OCI-M2 (cell line): Measurements from ENCODE around the gene TMEM184C.

Experiments used
- DNase-seq: peaks from one replicate; lab custom pipeline; 2025; ENCODE audit not compliant: unreplicated experiment; lab: John Stamatoyannopoulos, UW

Gene TMEM184C

DNA sequence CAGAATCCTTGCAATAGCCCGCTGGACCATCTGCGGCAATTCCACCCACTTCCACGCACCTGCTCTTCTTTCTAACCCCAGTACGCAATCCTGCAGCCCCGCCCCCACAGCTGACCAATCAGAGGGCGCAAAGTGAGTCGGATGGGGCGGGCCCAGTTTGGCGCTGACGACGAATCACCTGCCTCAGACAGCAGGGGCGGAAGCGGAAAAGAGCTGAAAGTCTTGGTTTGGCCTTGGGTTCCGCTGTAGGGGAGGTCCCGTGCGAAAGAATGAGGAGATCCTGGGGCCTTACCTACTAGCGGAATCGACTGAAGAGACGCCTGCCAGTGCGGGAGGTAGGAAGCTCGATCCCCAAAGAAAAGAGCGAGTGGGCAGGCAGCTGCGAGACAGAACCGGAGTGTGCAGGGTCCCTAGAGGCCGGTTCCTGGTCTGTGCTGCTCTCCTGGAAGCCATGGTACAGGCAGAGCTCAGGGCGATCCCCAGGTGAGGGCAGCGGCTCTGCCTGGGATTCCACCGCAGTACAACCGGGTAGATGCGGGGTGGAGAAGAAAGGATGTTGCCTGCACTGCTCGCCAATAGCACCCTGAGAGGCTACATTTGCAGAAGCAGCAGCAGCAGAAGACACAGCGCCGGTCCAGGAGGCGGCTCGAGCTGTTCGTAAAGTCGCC is at the start of gene TMEM184C:
Gene TMEM184C (plus strand): TSS at position 225 of the 668 bp plus-strand sequence. CDS start 560 bp downstream, outside the sequence.
- peak; percentile 39 for DNase-seq

DNA sequence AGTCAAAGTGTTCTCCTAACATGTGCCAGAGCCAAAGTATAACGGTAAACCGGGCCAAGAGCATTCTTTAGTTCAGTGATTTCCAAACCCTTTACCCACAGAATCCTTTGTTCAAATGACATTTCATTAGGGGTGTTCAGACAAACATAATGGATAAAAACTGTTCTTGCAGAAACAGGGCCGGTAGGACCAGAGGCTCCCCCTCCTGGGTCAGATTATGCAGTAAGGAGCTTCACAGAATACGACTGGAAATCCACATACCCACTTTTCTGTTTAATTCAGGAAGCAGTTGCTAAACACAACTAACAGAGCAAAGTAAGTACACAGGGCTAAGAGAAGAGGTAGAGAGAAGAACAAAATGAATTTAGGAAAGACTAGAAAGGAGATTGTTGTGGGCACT is 46.6 kb upstream of the TMEM184C start:
- no peak for DNase-seq

DNA sequence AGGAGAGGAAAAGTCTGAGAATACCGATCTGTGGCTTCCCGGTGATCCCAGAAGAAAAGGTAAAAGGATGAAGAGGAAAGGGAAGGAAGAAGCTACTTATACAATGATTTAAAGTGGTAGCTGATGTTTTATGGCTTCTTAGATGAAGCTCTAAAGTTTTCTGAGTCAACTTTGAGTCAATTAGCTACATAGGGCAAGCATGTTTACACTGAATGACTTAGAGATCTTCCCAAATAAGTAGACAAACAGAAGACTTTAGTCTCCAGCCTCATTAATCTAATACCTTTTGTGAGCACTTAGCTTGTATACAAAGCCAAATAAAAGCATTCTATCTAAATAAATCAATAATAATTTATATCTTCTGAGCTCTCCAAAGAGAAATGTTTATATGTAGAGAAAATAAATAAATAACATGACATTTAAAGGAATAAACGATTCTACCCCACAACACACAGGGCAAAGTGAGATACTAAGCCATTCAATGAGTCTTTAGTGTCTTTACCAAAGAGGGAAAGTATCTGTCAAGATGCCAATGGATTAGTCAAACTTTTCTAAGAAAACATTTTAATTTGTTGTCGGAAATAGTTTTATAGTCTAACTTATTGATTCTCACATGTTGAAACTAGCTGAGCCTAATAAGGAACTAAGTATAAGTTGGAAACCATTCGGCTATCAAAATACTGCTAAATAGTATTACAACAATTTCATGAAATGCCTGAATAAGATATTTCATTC is 46.0 kb upstream of the TMEM184C start:
- DNase-seq = no peak

DNA sequence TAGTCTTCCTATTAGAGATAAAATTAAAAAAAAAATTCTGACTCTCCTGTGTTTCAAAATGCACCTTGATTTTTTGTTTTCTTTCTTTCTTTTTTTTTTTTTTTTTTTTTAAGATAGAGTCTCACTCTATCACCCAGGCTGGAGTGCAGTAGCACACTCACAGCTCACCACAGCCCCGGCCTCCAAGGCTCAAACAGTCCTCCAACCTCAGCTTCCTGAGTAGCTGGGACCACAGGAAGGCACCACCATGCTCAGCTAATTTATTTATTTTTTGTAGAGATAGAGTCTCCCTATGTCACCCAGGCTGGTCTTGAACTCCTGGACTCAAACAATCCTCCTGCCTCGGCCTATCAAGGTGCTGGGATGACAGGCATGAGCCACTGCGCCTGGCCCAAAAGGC is 41.1 kb upstream of the TMEM184C start:
- DNase-seq = no peak

DNA sequence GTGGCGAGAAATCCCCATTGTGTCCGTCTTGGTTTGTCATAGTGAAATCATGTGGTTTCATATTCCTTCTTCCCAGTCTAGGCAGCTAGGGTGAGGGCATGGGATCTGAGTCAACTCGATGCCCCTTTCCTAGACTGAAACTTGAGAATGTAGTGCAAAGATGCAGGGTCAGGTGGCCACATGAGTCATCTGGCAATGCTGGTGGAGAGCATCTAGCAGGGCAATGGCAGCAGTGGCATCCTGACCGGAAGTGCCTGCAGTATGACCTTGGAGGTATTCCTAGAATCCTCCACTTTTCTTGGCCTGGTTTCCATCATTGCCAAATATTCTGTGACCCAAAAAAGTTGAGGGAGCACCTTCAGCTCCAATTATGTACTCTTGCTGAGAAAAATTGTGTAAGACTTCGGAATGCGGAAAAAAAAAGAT is 39.1 kb upstream of the TMEM184C start:
- no peak for DNase-seq

DNA sequence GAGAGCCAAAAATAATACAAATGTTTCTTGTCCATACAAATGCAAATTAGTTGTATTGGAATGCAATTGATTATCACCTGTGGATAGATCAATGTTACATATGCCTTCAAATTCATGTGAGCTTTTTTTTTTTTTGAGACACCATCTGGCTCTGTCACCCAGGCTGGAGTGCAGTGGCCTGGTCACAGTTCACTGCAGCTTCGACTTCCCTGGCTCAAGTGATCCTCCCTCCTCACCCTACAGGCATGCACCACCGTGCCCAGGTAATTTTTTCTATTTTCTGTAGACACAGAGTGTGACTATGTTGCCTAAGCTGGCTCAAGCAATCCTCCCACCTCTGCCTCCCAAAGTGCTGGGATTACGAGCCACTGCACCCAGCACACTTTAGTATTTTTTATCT is 38.6 kb upstream of the TMEM184C start:
- DNase-seq = no peak

DNA sequence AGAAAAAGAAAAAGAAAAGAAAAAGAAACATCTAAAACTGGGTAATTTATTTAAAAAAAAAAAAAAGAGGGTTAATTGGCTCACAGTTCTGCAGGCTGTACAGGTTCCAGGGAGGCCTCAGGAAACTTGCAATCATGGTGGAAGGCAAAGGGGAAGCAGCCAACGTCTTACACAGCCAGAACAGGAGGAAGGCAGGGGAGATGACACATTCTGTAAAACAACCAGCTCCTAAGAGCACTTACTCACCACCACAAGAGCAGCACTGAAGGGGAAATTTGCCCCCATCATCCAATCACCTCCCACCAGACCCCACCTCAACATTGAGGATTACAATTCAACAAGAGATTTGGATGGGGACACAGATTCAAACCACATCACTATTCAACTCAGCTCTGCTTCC is 36.8 kb upstream of the TMEM184C start:
- DNase-seq = no peak

DNA sequence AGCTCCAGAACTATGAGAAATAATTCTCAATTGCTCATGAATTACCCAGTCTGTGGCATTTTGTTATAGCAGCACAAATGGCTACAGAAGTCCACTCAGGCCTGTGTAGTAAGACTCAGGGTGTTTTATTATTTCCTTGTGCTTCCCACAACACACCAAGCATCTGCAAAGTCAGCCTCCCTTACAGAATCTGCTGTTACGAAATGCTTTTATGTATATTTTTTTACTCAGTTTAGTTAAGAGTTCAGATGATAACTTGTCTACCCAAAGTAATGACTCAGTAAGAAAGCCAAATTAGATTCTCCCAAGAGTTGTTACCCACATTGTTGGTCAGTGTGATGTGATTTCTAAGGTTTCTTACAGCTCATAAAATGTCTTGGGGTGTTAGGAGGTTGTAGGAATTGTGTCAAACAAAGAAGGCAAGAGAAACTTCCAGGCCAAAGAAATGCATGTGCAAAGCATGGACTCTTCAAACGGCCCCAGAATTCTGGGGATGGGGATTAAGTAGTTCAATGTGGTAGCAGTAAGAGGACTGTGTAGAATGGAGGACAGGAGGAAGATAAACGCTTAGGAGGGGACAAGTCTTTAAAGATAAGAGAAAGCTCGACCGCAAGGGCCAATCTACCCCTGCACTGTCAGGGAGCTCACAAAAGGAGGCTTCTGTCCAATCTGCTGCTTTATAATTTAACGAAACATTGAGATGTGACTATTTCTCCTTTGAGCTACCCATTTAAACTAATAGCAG is 35.4 kb upstream of the TMEM184C start:
- no peak for DNase-seq

DNA sequence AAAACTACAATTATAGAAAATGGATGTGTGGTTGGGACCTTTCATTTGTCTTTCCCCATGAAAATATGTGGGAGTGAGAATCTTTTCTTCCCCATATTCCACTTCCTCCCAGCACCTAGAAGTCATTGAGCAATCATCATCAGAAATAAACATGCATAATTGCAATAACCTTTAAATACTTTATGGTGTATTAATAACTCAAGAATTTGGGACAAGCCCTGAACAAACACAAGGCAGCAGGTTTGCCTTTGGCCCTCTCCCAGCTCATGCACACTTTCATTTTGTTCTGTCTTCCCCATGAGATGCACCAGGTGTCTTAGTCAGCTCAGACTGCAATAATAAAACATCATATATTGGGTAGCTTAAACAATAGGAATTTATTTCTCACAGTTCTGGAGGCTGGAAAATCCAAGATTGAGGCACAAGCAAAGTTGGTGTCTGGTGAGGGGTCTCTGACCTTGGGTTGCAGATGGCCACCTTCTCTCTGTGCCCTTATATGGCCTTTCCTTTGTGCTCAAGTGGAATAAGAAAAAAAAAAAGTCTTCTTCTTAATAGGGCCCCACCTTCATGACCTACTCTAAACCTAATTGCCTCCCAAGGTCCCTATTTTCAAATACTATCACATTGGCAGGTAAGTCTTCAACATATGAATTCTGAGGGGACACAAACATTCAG is 34.7 kb upstream of the TMEM184C start:
- no peak for DNase-seq

DNA sequence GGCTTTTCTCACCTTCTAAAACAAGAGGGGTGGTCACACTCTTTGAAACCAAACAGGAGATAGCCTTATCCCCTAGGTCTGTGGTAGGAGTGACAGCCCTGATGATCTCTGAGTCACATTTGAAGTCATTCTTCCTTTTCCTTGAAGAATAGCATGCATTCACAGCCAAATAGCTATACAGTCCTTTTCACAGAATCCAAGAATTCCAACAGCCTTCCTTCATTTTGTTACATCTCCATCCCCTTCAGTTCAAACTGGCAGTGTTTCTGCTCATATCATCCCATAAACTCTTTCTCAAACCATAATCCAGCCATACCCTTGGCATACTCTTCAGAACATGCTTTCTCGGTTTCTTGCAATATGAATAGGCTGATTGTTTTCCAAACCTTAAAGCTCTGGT is 33.3 kb upstream of the TMEM184C start:
- DNase-seq = no peak

DNA sequence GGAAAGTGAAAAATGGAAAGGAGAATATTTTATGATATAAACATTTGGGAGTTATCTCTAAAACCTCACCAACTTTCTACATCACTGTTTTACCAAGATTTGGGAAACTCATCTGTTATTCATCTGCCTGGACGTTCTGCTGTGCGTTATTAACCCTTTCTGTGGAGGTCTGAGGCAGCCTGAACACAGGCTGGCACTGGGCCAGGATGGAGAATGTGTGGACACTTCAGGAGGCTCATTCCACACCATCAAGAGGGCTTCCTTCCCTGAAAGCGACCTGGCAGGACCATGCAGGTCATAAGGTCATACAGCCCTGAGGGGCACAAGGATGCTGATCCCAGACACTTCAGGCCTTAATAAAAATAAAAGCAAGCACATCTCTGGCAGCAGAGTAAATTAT is 31.2 kb upstream of the TMEM184C start:
- DNase-seq = no peak

DNA sequence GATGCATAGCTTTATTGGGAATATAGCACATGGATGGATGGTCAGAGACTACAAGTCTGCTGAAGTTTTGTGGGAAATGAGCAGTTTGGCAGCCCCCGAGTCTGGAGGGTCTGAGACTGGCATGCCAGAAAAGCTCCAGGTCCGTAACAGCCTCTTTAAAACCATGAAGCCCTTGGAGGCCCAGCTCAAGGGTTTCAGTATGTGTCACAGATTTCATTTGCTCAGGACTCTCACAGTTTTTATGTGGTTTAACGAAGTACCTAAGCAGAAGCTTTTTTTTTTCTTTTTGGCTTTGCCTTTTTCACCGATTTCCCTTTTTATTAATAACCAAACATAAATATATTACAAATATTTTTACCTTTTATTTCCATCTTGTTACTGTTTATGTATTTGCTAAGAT is 30.6 kb upstream of the TMEM184C start:
- DNase-seq = no peak

DNA sequence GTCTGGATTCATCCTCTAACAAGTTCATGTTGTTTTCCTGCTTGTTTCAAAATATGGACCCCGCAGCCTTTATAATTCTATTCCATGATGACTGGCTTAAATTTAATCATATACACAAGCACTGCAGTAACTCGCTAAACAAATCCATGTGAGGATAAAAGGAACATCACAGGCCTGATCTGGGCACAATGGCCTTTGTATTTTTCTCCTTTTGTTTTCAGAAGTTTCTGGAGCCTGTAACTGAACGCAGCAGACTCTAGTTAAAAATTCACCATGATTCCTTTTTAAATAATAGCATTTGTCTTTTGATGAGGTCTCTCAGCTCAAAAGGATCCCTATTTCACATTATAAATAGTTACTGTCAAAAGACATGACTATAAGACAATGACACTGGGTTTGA is 30.2 kb upstream of the TMEM184C start:
- DNase-seq = no peak

DNA sequence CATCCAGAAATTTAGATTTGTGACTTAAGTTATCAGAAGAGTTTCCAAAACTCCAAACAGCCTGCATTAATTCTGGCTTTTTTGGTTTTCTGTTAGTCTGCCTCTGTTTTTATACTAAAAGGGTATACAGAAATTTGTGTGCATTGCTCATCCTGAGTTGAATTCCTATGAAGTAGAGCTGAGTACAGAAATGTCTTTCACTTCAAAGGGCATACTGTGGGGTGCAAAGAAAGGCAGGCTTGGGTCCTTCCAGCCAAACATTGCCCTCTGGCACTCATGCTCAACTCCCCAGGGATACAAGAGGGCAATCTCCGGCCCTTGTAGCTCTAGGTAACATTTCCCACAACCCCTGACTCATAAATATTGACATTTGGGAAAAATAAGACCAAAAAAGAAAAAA is 27.6 kb upstream of the TMEM184C start:
- no peak for DNase-seq

DNA sequence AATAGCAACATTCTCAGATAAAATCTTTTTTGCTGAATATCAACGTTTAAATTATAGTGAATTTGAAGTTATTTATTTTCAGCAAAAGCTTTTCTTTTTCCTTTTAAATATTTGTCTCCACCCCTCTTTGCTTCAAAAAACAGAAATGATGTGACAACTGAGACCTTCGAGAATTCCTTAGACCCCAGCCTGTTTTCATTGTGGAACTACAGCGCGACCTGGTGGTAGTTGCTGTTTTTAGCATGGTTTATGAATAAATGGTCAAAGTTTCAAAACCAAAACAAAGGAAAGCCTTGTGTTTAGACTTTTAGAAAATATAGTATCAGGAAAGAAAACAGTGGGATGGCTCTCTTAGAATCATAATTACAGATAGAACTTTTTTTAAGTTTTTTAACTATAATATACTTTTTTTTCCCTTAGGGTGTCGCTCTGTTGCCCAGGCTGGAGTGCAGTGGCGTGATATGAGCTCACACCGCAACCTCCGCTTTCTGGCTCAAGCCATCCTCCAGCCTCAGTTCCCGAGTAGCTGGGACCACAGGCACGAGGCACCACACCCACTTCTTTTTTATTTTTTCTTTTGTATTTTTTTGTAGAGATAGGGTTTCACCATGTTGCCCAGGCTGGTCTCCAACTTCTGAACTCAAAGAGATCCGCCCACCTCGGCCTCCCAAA is 26.8 kb upstream of the TMEM184C start:
- DNase-seq = peak; percentile 2

DNA sequence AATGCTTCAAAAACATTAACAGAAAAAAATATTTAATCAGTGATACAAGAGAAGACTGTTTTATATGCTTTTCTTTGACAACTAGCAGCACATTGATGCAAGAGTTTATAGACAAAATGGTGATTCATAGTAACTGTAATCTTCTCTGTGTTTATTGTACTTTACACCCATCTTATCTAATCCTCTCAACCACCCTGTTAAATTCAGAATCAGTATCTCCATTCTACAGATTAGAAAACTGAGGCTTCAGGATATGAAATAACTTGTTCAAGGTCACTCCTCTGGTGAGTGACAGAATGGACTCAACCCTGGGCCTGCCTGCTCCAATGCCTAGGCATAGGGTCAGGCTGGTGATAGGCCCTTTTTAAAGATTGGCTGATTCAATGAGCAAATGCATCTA is 26.1 kb upstream of the TMEM184C start:
- DNase-seq = no peak

DNA sequence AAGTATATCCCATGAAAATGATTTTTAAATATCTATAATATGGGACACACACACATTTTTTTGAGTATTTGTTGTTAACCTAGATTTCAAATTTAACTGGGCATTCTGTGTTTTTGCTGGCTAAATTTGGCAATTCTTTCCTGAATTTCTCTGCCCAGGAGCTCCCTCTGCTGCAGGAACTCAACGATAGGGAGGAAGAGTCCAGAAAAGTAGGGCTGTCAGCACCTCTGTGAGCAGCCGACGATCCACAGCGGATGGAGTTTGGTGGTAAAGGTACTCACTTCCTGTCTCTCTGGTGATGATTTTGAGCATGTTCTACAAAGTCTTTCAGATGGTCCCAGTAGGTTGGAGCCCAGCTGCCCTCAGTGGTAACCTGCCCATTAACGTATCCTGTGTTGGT is 23.1 kb upstream of the TMEM184C start:
- DNase-seq = no peak

DNA sequence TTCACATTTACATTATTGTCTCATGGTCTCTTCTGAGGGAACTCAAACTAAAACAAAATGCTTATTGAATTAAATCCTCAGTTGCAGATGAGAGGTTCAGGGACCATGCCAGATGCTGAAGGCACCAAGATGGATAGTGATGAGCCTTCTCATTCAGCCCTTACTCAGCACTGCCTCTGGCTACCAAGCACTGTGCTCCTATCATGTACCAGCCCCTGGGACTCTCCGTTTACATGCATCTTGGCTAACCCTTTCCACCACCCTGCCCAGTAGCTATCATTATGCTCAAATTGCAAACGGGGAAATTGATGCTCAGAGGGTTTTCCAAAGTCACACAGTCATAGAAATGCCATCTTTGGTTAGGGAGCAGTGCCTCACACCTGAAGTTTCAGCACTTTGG is 22.6 kb upstream of the TMEM184C start:
- no peak for DNase-seq

DNA sequence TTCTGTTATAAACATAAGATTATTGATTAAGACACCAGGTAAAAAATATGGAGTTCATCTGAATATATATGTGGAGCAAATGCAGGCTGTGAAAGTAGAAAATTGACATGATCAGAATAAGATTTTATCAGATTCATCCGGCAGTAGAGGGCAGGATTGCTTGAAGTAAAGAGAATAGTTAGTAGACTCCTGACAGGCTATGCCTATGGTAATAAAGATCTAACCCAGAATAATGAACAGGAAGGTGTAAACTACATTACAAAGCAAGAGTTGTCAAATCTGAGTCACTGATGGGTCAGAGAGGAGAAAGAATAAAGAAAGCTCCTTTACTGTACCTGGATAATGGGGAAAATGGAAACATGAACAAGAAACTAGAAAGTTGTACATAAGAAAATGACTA is 20.8 kb upstream of the TMEM184C start:
- DNase-seq = no peak

DNA sequence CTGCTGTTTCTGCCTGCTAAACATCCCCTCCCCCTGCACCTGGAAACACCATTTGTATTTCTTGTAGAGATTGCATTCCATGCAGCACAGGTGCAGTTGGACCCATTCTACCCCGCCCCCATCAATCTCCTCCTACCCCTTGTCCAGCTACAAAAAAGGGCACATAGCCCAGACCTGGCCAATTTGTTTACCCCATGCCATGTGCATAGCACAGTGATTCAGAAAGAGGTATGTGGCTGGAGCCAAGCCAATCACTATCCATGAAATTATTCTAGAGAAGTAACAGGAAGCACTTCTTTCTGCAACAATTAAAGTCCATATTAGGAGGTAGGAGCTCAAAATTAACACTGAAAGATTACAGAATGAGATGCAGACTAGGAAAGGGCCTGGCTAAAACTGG is 20.2 kb upstream of the TMEM184C start:
- no peak for DNase-seq

DNA sequence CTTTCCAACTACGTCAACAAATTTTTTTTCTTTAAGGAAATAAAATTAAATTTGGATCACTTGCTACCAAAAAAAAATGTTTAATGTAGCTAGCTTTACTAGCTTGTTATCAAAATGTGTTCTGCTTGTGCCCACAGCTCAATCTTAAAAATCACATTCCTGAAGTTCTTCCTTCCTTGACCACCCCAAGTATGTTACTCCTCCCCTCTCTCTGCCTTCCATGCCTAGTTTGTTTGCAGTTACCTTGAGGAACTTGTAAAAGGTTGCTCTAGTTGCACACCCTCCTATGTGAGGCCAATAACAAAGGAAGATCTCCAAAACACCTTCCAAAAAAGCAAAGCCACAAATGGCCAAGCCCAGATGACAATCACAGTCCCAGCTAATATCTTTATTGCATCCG is 19.6 kb upstream of the TMEM184C start:
- DNase-seq = no peak
